T-cell (primary cell): ENCODE results near the gene HOXC10. TPM values are rescaled to one million over a fixed set of nuclear protein-coding genes. Genes with fewer than 3 reads are reported as not detected.

Experiments used
- ATAC-seq, 4 experiments: fragments of 200-7000 bp in 3 of 4; fragments of 150-1000 bp in 1 of 4; cut with Tn5 transposase; replicated peaks in 1 of 4; 1 replicate in 3 of 4; 2 replicates in 1 of 4; pipeline ENCODE4 v1.10.0; 2021; ENCODE audit warnings: moderate library complexity in 3 of 4, mild to moderate bottlenecking in 2 of 4, moderate number of reproducible peaks in 1 of 4
- CTCF ChIA-PET, 2 donors: fragments of 300-600 bp; sonication (Branson Sonifier 250); formaldehyde crosslinking; loops; one replicate each; lab custom pipeline; 2022; ENCODE audit warnings: antibody characterized with exemption in 2 of 2; lab: Charles Lee
- POLR2A ChIA-PET, 2 donors: fragments of 300-600 bp; sonication (Branson Sonifier 250); formaldehyde crosslinking; loops; one replicate each; lab custom pipeline; 2022; ENCODE audit warnings: antibody characterized with exemption in 2 of 2; lab: Charles Lee
- DNase-seq, 35 experiments: peaks; one replicate each; pipeline versions ENCODE4 v3.0.0 to v3.0.0-alpha.2; 2013 to 2023
- H3K27ac ChIP-seq: one replicate; pipeline ENCODE4 v1.5.1; 2013; ENCODE audit warnings: low read length
- H3K27me3 ChIP-seq, 2 experiments: replicated peaks in 1 of 2; 1 replicate in 1 of 2; 2 replicates in 1 of 2; pipeline versions ENCODE4 v1.6.1 to v1.7.0; 2013; ENCODE audit warnings: low read length in 1 of 2, mixed read lengths in 1 of 2; ENCODE audit not compliant: control insufficient read depth in 2 of 2, insufficient read depth in 2 of 2; ENCODE audit errors: extremely low read depth in 1 of 2
- H3K36me3 ChIP-seq, 2 donors: 1 replicate in 1 of 2; 2 replicates in 1 of 2; pipeline versions ENCODE4 v1.6.1 to v1.7.0; 2013; ENCODE audit warnings: low read length in 1 of 2; ENCODE audit not compliant: control insufficient read depth in 2 of 2, insufficient read depth in 1 of 2; ENCODE audit errors: extremely low read depth in 1 of 2
- H3K4me1 ChIP-seq, 2 experiments: 1 replicate in 1 of 2; 2 replicates in 1 of 2; pipeline versions ENCODE4 v1.6.1 to v1.7.0; 2013; ENCODE audit warnings: low read length in 2 of 2, mixed read lengths in 1 of 2; ENCODE audit not compliant: insufficient read depth in 2 of 2, control insufficient read depth in 1 of 2; ENCODE audit errors: extremely low read depth in 1 of 2
- H3K4me3 ChIP-seq, 2 donors: 1 replicate in 1 of 2; 2 replicates in 1 of 2; pipeline versions ENCODE4 v1.5.1 to v1.7.0; 2013; ENCODE audit warnings: mild to moderate bottlenecking in 2 of 2, low read length in 1 of 2, moderate library complexity in 1 of 2; ENCODE audit not compliant: control insufficient read depth in 1 of 2; ENCODE audit errors: extremely low read depth in 1 of 2
- H3K9me3 ChIP-seq: 2 replicates; pipeline ENCODE4 v1.7.0; 2013
- H3K27ac Mint-ChIP-seq, 2 donors: one replicate each; pipeline ENCODE4 v1.8.0; 2020 to 2021; ENCODE audit warnings: mild to moderate bottlenecking in 2 of 2, mixed read lengths in 2 of 2
- H3K27me3 Mint-ChIP-seq, 2 donors: one replicate each; pipeline ENCODE4 v1.8.0; 2021 to 2022; ENCODE audit warnings: mixed read lengths in 2 of 2
- H3K36me3 Mint-ChIP-seq: one replicate; pipeline ENCODE4 v1.8.0; 2021; ENCODE audit warnings: mixed read lengths
- H3K4me1 Mint-ChIP-seq, 3 donors: one replicate each; pipeline ENCODE4 v1.8.0; 2020 to 2022; ENCODE audit warnings: mixed read lengths in 3 of 3, mild to moderate bottlenecking in 1 of 3
- H3K4me3 Mint-ChIP-seq, 3 donors: one replicate each; pipeline ENCODE4 v1.8.0; 2020 to 2022; ENCODE audit warnings: mild to moderate bottlenecking in 3 of 3, mixed read lengths in 3 of 3, moderate library complexity in 3 of 3
- H3K9me3 Mint-ChIP-seq, 3 donors: one replicate each; pipeline ENCODE4 v1.8.0; 2020 to 2022; ENCODE audit warnings: mixed read lengths in 3 of 3
- WGBS: methylation state at CpG from one replicate; pipeline ENCODE4 v1.1.5; 2013; ENCODE audit warnings: missing lambda C conversion rate; ENCODE audit not compliant: insufficient coverage; 5-methylcytosine and 5-hydroxymethylcytosine counted together
- total RNA-seq, 35 experiments: library from RNA in 6 of 35; stranded (reverse) in 6 of 35; fragments of 120-200 nt in 1 of 35; gene quantifications; one replicate each; pipeline versions ENCODE4 v1.2.1 to v1.2.4 and lab custom pipeline; 2013 to 2026

Gene HOXC10
- total RNA-seq, 5 donors from 2014 or later (not counting 1 experiment from before 2014, with no cell fraction given) = 0.30 TPM; not detected in 4

DNA sequence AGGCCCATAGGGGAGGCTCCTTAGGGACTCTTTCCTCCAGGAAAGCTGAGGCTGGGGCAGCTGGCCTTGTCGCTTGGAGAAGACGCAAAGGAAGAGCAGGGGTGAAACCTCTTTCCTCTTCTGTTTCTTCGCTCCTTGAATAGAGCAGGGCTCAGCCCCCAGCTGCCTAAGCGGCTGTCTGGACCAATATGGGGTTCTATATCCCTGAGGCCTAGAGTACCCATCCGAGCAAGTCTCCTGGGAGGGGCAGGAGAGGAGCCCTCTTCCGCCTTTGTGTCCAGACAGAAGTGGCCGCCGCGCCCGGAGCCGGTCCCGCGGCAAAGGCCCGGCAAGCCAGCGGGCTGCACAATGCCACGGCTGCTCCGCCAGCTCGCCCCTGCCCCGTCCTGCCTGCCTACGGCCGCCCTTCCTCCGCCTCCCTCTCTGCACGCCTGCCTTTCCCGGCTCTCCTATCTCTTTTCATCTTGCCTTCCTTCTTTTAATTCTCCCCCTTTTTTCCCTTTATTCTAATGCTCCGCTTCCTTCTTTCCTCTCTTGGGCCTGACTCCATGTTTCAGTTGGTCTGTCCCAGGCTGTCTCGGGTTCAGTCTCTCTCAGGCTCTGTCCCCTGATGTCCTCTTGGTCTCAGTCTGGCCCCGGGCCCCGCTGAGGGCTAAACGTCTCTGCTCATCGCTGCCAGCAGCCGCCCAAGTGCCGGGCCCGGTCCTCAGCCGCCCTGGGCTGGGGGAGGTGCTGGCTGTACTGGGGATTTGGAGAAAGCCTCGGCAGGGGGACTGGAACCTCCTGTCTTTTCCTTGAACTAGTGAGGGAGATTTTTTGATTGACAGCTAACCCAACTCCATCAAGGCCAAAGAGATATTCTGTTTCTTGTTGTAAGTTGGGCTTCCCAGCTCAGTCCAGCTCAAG, 12.5 kb downstream of the HOXC10 start:
- peaks cover 76 to 91% of the 10 kb centered on the region in 2 donors for H3K27me3 Mint-ChIP-seq
- H3K4me3 Mint-ChIP-seq = peak overlapping the region in 2 of 3 donors; percentile 51 to 88
- Histone ChIP-seq H3K27me3 (peaks cover 11 to 98% of the 10 kb centered on the region in 2 experiments), H3K36me3 (no peaks in the 10 kb centered on the region), H3K4me1 (peaks cover 10 to 56% of the 10 kb centered on the region in 2 experiments), H3K27ac (no peak overlapping the region), H3K4me3 (no peak overlapping the region), H3K9me3 (no peaks in the 10 kb centered on the region)
- ChIA-PET POLR2A (interaction anchor here in 1 of 2 donors (0.7 kb wide), 1 partner anchor 205 kb away, joined by 5 read pairs; no protein-coding TSS in a partner anchor), CTCF (interaction anchor here (0.5 to 1.7 kb wide), 3 partner anchors 9 to 217 kb away, joined by 3 to 8 read pairs (median 3); no protein-coding TSS in a partner anchor)
- H3K9me3 Mint-ChIP-seq = no peaks in the 10 kb centered on the region
- peaks cover 32 to 44% (median 35%) of the 10 kb centered on the region in 3 donors for H3K4me1 Mint-ChIP-seq
- no peaks in the 10 kb centered on the region for H3K36me3 Mint-ChIP-seq
- no peak for ATAC-seq
- 10% methylated on average over 29 of the region's 35 CpGs for WGBS
- no peak for DNase-seq
- H3K27ac Mint-ChIP-seq = no peak overlapping the region

DNA sequence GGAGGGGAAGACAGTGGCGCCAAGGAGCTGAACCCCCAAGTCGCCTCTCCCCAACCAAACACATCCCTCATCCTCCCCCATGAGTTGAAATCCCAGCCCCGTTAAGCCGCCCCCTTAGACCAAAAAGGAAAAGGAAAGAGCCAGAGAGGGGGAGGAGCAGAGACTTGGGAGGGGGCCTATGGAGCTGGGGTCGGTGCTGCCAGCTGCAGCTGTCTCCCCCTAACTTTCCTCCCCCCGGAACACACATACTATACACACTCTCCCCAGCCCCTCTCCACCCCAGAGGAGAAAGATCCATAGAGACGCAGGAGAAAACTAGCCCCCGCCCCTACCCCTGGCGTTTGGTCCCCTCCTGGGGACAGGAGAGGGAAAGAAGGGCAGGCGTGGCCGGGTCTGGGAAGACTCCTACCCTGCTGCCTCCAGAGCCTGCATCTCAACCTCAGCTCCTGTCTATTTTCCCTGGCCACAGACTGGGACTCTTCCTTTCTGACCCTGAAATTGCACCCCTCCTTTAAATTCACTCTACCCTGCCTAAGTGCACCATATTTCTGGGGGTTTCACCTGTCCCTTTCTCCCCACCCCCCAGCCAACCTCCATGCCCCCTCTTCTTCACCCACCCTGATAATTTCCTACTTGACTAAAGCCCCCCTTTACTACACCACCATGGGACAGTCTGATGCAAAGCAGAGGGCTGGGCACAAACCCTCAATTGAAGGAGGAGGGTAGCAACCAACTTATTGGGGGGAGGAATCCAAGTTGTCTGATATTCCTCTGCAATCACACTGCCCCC, 13.4 kb downstream of the HOXC10 start:
- Mint-ChIP-seq H3K4me1 (peaks cover 32 to 45% (median 35%) of the 10 kb centered on the region in 3 donors), H3K4me3 (peak overlapping the region in 1 of 3 donors; percentile 88), H3K9me3 (no peaks in the 10 kb centered on the region), H3K27me3 (peaks cover 78 to 93% of the 10 kb centered on the region in 2 donors), H3K36me3 (no peaks in the 10 kb centered on the region), H3K27ac (no peak overlapping the region)
- Histone ChIP-seq H3K4me3 (no peak overlapping the region), H3K9me3 (no peaks in the 10 kb centered on the region), H3K27ac (no peak overlapping the region), H3K27me3 (peaks cover 9 to 99% of the 10 kb centered on the region in 2 experiments), H3K4me1 (peaks cover 10 to 56% of the 10 kb centered on the region in 2 experiments), H3K36me3 (no peaks in the 10 kb centered on the region)
- CTCF ChIA-PET = interaction anchor here (0.8 to 1.7 kb wide), 2 partner anchors 10 to 216 kb away, joined by 3 to 8 read pairs; no protein-coding TSS in a partner anchor
- no peak for ATAC-seq
- no peak for DNase-seq
- WGBS = no CpG with 5 or more reads among the region's 11 CpGs
- POLR2A ChIA-PET = interaction anchor here in 1 of 2 donors (0.7 kb wide), 1 partner anchor 204 kb away, joined by 5 read pairs; no protein-coding TSS in a partner anchor

DNA sequence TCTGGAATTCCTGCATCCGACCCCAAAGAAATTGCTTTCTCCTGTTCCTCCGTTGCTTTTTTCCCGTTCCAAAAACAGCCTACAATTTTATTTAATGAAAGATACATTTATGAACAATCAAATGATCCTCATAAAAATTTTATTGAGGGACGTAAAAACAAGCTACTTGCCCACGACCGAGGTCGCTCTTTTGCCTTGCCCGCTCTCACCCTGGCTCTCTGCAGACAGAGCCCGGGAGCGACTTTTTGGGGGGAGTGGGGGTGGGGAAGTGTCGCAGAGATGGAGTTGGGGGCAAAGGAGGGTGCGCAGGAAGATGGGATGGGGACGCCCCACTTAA, 13.9 kb downstream of the HOXC10 start:
- peaks cover 10 to 55% of the 10 kb centered on the region in 2 experiments for H3K4me1 ChIP-seq

DNA sequence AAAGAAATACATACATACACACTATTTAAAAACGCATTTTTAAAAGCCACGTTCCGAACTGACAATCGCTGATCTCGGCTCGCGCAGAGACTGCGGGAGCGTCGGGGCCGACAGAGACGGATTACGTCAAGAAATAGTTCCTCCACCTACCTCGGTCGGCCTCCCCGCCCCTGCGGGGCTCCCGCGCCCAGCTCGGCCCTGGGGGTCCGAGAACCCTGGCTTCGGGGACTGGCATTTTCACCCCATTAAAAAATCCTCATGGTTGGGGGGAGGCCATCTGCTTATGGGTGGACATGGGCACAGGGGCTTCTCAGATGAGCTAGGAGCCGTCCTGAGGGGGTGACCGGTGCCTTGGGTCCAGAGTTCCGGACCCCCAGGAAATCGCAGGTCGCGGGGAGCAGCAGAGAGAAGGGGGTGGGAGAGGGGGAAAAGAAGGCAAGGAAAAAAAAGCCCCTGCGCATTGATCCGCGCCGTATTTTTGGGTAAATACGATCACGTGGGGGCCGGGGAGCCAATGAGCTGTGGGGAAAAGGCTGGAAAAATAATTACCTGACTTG, 14.7 kb downstream of the HOXC10 start:
- peaks cover 24 to 36% (median 25%) of the 10 kb centered on the region in 3 donors for H3K4me1 Mint-ChIP-seq
- ChIA-PET CTCF (interaction anchor here (0.5 to 1.4 kb wide), 6 partner anchors 9 to 901 kb away, joined by 3 to 9 read pairs (median 4); partner anchors contain the start of gene HOXC8 (in 2 of the 2)), POLR2A (no interaction called here)
- H3K9me3 Mint-ChIP-seq = no peaks in the 10 kb centered on the region
- no peak overlapping the region for H3K27ac ChIP-seq
- DNase-seq = no peak
- peak overlapping the region in 1 of 3 donors; percentile 64 for H3K4me3 Mint-ChIP-seq
- peaks cover 3 to 99% of the 10 kb centered on the region in 2 experiments for H3K27me3 ChIP-seq
- no peaks in the 10 kb centered on the region for H3K9me3 ChIP-seq
- no peak overlapping the region for H3K27ac Mint-ChIP-seq
- no peak for ATAC-seq
- H3K4me1 ChIP-seq = peaks cover 10 to 47% of the 10 kb centered on the region in 2 experiments
- peaks cover 78 to 92% of the 10 kb centered on the region in 2 donors for H3K27me3 Mint-ChIP-seq
- H3K4me3 ChIP-seq = peak overlapping the region; percentile 14 to 74
- H3K36me3 Mint-ChIP-seq = no peaks in the 10 kb centered on the region
- H3K36me3 ChIP-seq = no peaks in the 10 kb centered on the region
- 4% methylated on average over 22 of the region's 35 CpGs for WGBS

More for the DNA sequence above, 13.9 kb downstream of the HOXC10 start:
- DNase-seq = no peak
- Mint-ChIP-seq H3K36me3 (no peaks in the 10 kb centered on the region), H3K9me3 (no peaks in the 10 kb centered on the region), H3K27me3 (peaks cover 78 to 92% of the 10 kb centered on the region in 2 donors), H3K4me1 (peaks cover 28 to 40% (median 32%) of the 10 kb centered on the region in 3 donors), H3K4me3 (peak overlapping the region in 1 of 3 donors; percentile 64), H3K27ac (no peak overlapping the region)
- no peaks in the 10 kb centered on the region for H3K9me3 ChIP-seq
- no peak for ATAC-seq
- no peak overlapping the region for H3K4me3 ChIP-seq
- WGBS = no CpG with 5 or more reads among the region's 13 CpGs
- no peaks in the 10 kb centered on the region for H3K36me3 ChIP-seq
- ChIA-PET CTCF (interaction anchor here in 1 of 2 donors (0.5 to 1.1 kb wide), 2 partner anchors 10 to 900 kb away, joined by 3 to 5 read pairs; partner anchors contain the start of gene HOXC8), POLR2A (no interaction called here)
- H3K27ac ChIP-seq = no peak overlapping the region
- peaks cover 6 to 99% of the 10 kb centered on the region in 2 experiments for H3K27me3 ChIP-seq

DNA sequence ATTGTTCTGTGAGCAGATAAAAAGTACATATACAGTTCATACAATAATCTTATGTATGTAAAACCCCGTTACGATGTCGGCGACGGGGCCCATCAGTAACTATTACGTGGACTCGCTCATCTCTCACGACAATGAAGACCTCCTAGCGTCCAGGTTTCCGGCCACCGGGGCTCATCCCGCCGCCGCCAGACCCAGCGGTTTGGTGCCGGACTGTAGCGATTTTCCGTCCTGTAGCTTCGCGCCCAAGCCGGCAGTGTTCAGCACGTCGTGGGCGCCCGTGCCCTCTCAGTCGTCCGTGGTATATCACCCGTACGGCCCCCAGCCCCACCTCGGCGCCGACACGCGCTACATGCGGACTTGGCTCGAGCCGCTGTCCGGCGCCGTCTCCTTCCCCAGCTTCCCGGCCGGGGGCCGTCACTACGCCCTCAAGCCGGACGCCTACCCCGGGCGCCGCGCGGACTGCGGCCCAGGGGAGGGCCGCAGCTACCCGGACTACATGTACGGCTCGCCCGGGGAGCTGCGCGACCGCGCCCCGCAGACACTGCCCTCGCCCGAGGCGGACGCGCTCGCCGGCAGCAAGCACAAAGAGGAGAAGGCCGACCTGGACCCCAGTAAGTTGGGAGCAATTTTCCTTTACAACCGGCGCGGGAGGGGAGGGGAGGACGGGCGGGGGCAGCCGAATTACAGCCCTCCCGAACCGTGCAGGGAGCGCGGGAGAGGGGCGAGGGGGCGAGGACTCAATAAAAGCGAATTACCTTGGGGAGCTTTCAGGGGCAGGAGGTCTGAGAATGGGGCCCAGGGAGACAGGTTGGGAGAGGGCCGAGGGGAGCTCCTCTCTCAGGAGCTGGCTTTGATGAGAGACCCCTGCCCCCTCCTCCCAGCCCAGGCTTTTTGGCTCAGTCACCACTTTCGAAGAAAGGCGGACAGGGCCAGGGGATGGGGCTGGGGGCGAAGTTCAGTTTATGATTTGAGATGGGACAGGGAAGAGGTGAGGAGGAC, 15.5 kb downstream of the HOXC10 start, which contains the start of gene HOXC9:
TSS of gene HOXC9 (plus strand) at position 46 of the 999 bp plus-strand sequence. CDS start at position 74, 28 bp downstream.
- H3K27ac Mint-ChIP-seq = no peak within 1 kb of the TSS
- peaks cover 17 to 31% (median 20%) of the 10 kb centered on the region in 3 donors for H3K4me1 Mint-ChIP-seq
- ChIA-PET POLR2A (no interaction called here), CTCF (interaction anchor here (0.6 to 1.4 kb wide), 5 partner anchors 9 to 206 kb away, joined by 3 to 9 read pairs (median 5); partner anchors contain the start of gene HOXC8 (in 2 of the 2))
- WGBS = 6% methylated on average over 79 of the region's 87 CpGs
- H3K9me3 Mint-ChIP-seq = no peaks in the 10 kb centered on the region
- H3K4me3 Mint-ChIP-seq = peak within 1 kb of the TSS in 2 of 3 donors; percentile 47 to 64
- Histone ChIP-seq H3K9me3 (no peaks in the 10 kb centered on the region), H3K4me3 (peak within 1 kb of the TSS; percentile 14 to 74), H3K27me3 (peaks cover 5 to 99% of the 10 kb centered on the region in 2 experiments), H3K4me1 (peaks cover 6 to 40% of the 10 kb centered on the region in 2 experiments), H3K36me3 (no peaks in the 10 kb centered on the region), H3K27ac (no peak within 1 kb of the TSS)
- peaks cover 76 to 92% of the 10 kb centered on the region in 2 donors for H3K27me3 Mint-ChIP-seq
- no peaks in the 10 kb centered on the region for H3K36me3 Mint-ChIP-seq
- ATAC-seq = no peak
- DNase-seq = no peak
